GM13976 (cell line): ENCODE data around the gene WFIKKN1.
A peak's percentile ranks its signal among the peaks of the same experiment; 100 is the strongest.

ENCODE experiments used
- DNase-seq: peaks from one replicate; pipeline ENCODE4 v3.0.0; 2012; ENCODE audit warnings: low spot score
- in situ Hi-C: fragments of 300-500 bp; cut with MboI; formaldehyde crosslinking; loops from one replicate; pipeline ENCODE4 v1.12.0; 2022; ENCODE audit warnings: low sequenced_read_pairs, mixed read lengths, inconsistent platforms; ENCODE audit not compliant: unreplicated experiment
- TF ChIP-seq, protein P1 (sequence below): IDR thresholded peaks from 2 replicates; pipeline ENCODE4 v1.5.1; 2012; ENCODE audit warnings: borderline replicate concordance, mild to moderate bottlenecking; ENCODE audit not compliant: insufficient read depth; ENCODE audit errors: extremely low read depth, missing control alignments, control extremely low read depth

Gene WFIKKN1

DNA sequence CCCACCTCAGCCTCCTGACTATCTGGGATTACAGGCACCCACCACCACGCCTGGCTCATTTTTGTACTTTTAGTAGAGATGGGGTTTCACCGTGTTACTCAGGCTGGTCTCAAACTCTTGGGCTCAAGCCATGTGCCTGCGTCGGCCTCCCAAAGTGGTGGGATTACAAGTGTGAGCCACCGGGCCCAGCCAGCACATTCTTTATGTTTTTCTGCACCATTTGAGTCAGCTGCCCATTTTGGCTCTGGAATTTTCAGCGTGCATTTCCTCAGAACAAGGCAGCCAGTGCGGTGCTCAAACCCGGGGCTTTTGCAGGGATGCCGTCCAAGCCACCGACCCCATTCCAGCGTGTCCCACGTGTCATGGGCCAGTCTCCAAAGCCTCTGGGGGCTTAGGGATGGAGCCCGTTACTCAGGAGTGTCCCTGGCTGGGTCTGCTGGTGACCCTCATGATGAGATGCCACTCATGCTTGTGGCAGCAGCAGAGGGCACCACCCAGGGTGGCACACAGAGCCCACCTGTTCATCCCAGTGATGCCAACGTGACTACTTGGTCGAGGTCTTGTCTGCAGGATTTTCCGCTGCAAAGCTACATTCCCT lies 44.6 kb upstream of the WFIKKN1 start:
- DNase-seq = no peak
- TF ChIP-seq, protein P1, sequence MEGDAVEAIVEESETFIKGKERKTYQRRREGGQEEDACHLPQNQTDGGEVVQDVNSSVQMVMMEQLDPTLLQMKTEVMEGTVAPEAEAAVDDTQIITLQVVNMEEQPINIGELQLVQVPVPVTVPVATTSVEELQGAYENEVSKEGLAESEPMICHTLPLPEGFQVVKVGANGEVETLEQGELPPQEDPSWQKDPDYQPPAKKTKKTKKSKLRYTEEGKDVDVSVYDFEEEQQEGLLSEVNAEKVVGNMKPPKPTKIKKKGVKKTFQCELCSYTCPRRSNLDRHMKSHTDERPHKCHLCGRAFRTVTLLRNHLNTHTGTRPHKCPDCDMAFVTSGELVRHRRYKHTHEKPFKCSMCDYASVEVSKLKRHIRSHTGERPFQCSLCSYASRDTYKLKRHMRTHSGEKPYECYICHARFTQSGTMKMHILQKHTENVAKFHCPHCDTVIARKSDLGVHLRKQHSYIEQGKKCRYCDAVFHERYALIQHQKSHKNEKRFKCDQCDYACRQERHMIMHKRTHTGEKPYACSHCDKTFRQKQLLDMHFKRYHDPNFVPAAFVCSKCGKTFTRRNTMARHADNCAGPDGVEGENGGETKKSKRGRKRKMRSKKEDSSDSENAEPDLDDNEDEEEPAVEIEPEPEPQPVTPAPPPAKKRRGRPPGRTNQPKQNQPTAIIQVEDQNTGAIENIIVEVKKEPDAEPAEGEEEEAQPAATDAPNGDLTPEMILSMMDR = no peak
- in situ Hi-C loops = no loop called here

DNA sequence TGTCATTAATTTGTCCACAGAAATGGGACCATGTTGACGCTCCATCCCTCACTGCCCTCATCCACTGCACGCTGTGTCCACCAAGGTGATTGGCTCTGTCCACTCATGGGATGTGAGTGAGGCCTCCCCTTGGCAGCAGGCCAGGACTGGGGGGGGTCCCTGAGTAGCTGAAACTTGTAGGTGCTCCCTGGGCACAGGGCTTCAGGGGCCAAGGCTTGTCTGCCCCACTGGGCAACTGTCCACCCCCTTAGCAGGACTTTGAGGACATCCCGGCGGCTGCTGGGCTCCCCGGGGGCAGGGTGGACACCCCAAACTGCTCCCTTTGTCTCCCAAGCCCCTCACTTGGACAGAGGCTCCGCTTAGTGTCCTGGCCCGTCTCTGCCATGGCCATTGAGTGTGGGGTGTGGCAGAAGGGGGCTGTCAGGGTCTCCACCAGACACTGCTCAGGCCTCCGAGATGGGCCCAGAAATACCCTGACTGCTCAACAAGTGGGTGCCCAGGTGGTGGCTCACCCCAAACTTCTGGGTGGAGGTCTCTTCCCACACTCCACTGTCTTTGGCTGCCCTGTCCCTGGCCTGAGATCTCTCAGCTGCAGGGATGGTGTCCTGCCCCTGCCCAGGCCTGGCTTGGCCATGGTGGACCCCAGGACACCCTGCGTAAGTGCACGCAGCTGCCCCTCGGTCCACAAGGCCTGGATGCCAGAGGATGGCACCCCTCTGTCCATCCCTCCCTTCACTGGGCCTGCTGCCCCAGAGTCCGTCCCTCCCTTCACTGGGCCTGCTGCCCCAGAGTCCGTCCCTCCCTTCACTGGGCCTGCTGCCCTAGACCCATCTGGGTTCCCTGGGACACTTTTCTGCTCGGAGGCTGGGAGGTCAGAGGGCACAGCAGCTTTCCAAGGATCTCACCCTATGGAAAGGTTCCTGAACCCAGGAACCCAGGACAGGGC lies 43.9 kb upstream of the WFIKKN1 start:
- no peak for DNase-seq
- TF ChIP-seq, protein P1 = no peak
- in situ Hi-C loops = no loop called here

DNA sequence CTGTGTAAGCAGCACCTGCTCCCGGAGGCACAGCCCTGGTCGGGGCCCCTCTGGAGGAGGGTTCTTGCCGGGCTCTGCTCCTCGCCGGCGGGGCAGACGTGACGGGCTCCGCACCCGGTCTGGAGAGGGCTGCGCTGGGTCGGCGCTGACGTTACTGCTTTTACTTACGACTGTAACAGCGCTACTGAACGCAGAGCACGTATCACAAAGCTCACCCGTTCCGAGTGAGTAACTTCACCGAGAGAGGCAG lies 42.2 kb upstream of the WFIKKN1 start:
- TF ChIP-seq, protein P1 = no peak
- peak; percentile 62 for DNase-seq
- in situ Hi-C loops = no loop called here

DNA sequence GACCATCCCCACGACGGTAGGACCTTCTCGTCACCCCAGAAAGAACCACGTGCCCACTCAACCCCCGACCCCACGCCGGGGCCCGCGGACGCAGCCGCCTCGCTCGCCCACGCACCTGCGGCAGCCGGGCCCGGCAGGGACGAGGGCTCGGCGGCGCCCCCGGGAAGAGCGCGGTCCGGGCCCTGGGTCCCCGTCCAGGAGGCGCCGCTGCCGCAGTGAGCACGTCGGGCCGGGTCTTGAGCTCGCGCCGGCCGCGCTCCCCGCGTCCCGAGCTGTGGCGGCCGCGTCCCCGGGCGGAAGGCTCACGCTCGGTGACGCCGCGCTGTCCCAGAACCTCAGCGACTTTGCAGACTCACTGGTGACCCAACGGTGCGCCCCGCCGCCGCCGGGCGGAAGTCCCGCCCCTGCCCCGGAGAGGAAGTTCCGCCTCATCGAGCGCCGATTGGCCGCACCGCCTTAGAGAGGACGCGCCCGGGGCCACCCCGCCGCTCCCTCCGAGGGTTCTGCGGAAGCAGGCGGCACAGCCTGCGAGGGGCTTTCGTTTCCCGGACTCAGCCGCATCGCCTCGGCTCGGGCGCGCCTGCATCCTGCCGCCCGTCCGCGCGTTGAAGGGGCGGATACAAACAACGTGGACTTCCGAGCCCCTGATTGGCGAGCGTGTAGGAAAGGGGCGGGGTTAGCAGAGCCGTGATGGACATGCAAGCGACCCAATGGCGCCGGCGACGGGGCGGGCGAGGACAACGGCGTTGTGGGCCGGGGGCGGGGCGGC lies 41.7 kb upstream of the WFIKKN1 start:
- in situ Hi-C loops = no loop called here

DNA sequence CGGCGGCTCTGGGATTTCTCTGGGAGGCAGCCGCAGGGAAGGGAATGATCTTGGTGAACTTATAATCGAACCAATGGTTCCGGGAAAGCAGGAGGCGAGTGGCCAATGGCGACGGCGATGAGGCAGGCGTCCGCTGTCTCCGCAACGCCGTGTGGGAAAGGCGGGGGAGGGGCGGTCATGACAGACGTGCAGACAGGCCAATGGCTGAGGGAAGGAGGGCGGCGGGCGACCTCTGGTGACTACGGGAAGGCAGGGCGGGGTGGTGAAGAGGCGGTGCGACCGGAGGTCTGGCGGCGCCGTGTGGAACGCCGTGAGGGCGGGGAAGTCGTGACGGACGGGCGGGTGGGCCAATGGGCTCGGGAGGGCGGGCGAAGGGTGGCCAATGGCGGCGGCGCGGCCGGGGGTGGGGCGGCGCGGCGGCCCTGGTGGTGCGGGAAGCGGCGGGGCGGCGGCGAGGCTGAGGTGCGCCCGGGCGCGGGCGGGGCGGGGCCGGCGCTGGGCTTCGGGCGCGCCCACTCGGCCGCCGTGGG lies 41.1 kb upstream of the WFIKKN1 start, which contains the start of gene RAB40C:
RAB40C (plus strand) TSS at position 409 of the 530 bp plus-strand sequence. CDS start 226 bp downstream, outside the sequence.
- TF ChIP-seq, protein P1 = no peak
- in situ Hi-C loops = no loop called here
- DNase-seq = peak; percentile 99

More for the DNA sequence above, 41.7 kb upstream of the WFIKKN1 start:
- TF ChIP-seq, protein P1 = no peak
- DNase-seq = peak; percentile 93

DNA sequence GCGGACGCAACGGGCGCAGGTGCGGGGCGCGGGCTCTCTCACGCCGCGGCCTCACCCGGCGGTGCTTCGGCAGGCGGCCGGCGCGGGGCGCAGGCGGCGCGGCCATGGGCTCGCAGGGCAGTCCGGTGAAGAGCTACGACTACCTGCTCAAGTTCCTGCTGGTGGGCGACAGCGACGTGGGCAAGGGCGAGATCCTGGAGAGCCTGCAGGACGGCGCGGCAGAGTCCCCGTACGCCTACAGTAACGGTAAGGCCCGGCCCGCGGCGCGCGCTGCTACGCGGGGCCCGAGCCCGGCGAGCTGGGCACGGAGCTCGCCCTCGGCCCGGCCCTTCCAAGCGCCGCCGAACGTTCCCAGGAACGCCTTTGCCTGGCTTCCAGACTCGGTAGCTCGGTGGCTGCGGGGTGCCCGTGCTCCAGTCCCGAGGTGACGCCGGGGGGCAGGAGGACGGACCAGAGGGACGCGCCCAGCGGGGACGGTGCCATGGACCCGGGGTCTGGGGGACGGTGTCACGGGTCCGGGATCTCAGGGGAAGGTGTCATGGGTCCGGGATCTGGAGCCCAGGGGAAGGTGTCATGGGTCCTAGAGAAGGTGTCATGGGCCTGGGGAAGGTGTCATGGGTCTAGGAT lies 40.5 kb upstream of the WFIKKN1 start:
- TF ChIP-seq, protein P1 = peak; percentile 17
- no peak for DNase-seq
- in situ Hi-C loops = no loop called here
